ENCODE measurements around the gene SPTSSB.

The SPTSSB gene

DNA sequence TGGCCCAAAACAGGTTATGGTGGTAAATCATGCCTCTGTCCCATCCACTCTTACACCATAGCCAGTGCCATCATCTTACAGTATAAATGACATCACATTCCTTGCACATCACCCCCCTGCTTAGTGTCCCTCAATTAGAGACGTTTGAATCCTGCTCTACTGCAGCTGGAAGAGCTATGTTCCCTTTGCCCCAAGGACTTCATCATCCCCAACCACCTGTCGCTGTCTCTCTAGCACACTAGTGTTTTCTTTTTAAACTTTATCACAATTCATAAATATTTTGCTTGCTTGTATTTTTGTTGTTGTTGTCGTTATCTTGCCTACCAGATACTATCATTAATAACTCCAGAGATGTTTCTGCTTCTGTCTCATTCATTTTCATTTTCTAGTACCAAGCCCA is 28.7 kb downstream of the SPTSSB start:
- DNase-seq (ENCODE audit: low spot score) (no peak), ATAC-seq (ENCODE audit: low read depth) (no peak)
- no peaks in the 10 kb centered on the region for H3K27me3 ChIP-seq (ENCODE audit: insufficient read depth, poor library complexity, severe bottlenecking)
- H3K9me3 ChIP-seq (ENCODE audit: severe bottlenecking) = no peaks in the 10 kb centered on the region
- TF ChIP-seq, protein P1, sequence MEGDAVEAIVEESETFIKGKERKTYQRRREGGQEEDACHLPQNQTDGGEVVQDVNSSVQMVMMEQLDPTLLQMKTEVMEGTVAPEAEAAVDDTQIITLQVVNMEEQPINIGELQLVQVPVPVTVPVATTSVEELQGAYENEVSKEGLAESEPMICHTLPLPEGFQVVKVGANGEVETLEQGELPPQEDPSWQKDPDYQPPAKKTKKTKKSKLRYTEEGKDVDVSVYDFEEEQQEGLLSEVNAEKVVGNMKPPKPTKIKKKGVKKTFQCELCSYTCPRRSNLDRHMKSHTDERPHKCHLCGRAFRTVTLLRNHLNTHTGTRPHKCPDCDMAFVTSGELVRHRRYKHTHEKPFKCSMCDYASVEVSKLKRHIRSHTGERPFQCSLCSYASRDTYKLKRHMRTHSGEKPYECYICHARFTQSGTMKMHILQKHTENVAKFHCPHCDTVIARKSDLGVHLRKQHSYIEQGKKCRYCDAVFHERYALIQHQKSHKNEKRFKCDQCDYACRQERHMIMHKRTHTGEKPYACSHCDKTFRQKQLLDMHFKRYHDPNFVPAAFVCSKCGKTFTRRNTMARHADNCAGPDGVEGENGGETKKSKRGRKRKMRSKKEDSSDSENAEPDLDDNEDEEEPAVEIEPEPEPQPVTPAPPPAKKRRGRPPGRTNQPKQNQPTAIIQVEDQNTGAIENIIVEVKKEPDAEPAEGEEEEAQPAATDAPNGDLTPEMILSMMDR (IDR thresholded peaks at IDR 0.05; ENCODE audit: poor library complexity, severe bottlenecking) = no peak
- no peak overlapping the region for H3K4me3 ChIP-seq (ENCODE audit: severe bottlenecking)
- H3K4me1 ChIP-seq (ENCODE audit: insufficient read depth, poor library complexity, severe bottlenecking) = no peaks in the 10 kb centered on the region
- no peaks in the 10 kb centered on the region for H3K36me3 ChIP-seq (ENCODE audit: low read depth)
- H3K27ac ChIP-seq (ENCODE audit: poor library complexity, severe bottlenecking) = no peak overlapping the region

DNA sequence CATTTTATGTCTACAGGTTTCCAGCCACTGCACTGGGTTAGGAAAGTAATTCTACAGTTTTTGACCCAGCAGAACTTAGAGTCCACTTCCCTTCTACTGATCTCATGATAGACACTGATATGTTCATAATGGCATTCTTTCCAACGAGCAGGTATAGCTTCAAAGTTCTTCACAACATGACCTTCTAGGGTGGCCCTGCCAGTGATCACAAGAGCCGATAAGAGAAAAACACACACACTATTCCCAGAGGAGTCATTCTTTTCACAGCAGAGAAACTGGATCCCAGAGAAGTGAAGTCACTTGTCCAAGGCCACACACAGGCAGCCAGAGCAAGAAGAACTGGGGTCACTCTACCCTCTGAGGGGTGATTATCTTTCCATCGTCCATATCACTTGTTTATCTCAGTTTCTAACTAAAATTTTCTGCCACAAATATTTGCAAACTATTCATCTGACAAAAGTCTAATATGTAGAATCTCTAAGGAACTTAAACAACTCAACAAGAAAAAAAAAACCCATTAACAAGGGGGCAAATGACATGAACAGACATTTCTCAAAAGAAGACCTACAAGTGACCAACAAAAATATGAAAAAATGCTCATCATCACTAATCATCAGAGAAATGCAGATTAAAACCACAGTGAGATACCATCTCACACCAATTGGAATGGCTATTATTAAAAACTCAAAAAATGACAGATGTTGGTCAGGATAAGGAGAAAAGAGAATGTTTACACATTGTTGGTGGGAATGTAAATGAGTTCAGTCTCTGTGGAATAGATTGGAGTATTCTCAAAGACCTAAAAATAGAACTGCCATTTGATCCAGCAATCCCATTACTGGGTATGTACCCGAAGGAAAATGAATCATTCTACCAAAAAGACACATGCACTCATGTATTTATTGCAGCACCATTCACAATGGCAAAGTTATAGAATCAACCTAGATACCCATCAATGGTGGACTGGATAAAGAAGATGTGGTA is 31.5 kb downstream of the SPTSSB start:
- Histone ChIP-seq H3K4me1 (ENCODE audit: insufficient read depth, poor library complexity, severe bottlenecking) (no peaks in the 10 kb centered on the region), H3K9me3 (ENCODE audit: severe bottlenecking) (no peaks in the 10 kb centered on the region), H3K27me3 (ENCODE audit: insufficient read depth, poor library complexity, severe bottlenecking) (no peaks in the 10 kb centered on the region), H3K27ac (ENCODE audit: poor library complexity, severe bottlenecking) (no peak overlapping the region), H3K4me3 (ENCODE audit: severe bottlenecking) (no peak overlapping the region), H3K36me3 (ENCODE audit: low read depth) (no peaks in the 10 kb centered on the region)
- no peak for DNase-seq (ENCODE audit: low spot score)
- no peak for ATAC-seq (ENCODE audit: low read depth)
- TF ChIP-seq, protein P1 (IDR thresholded peaks at IDR 0.05; ENCODE audit: poor library complexity, severe bottlenecking) = no peak

DNA sequence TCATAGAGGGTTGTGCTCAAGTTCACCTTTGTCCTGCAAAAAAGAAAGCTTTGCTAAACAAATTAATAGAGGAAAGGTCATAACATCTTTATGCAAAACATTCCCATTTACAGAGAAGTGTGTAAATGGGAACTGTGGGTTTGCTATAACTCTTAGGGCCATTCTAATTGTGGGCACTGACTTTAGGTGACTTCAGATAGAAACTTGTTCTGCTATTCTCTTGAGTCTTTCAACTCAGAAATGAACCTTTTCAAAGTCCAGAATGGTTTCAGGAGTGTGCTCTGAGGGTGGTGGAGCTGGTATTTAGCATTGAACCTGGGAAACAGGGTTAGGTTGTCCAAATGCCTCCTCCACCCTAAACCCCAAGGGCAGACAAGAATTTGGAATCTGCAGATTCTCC is 34.0 kb downstream of the SPTSSB start:
- ATAC-seq (ENCODE audit: low read depth) (no peak), DNase-seq (ENCODE audit: low spot score) (no peak)
- Histone ChIP-seq H3K27me3 (ENCODE audit: insufficient read depth, poor library complexity, severe bottlenecking) (no peaks in the 10 kb centered on the region), H3K9me3 (ENCODE audit: severe bottlenecking) (no peaks in the 10 kb centered on the region), H3K36me3 (ENCODE audit: low read depth) (no peaks in the 10 kb centered on the region), H3K27ac (ENCODE audit: poor library complexity, severe bottlenecking) (no peak overlapping the region), H3K4me3 (ENCODE audit: severe bottlenecking) (no peak overlapping the region), H3K4me1 (ENCODE audit: insufficient read depth, poor library complexity, severe bottlenecking) (no peaks in the 10 kb centered on the region)
- TF ChIP-seq, protein P1 (IDR thresholded peaks at IDR 0.05; ENCODE audit: poor library complexity, severe bottlenecking) = no peak

DNA sequence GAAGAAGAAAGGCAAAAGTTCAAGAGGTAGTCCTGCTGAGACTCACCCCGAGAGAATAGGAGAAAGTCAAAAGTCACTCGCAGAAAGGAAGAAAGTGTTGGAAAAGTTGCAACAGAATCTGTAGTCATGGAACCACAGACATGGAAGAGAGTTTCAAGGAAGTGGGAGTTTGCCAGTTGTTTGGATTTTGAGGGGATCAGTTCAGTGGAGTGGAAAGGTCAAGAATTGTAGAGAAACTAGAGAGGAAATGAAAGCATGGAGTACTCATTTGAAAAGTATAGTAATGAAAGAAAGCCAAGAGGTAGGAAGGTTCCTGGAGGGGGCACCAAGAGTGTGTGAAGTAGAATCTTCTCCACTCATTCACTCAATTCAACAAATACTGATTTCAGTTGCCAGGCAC is 34.7 kb downstream of the SPTSSB start:
- Histone ChIP-seq H3K4me3 (ENCODE audit: severe bottlenecking) (no peak overlapping the region), H3K36me3 (ENCODE audit: low read depth) (no peaks in the 10 kb centered on the region), H3K4me1 (ENCODE audit: insufficient read depth, poor library complexity, severe bottlenecking) (no peaks in the 10 kb centered on the region), H3K9me3 (ENCODE audit: severe bottlenecking) (no peaks in the 10 kb centered on the region), H3K27me3 (ENCODE audit: insufficient read depth, poor library complexity, severe bottlenecking) (no peaks in the 10 kb centered on the region), H3K27ac (ENCODE audit: poor library complexity, severe bottlenecking) (no peak overlapping the region)
- ATAC-seq (ENCODE audit: low read depth) = no peak
- DNase-seq (ENCODE audit: low spot score) = no peak
- TF ChIP-seq, protein P1 (IDR thresholded peaks at IDR 0.05; ENCODE audit: poor library complexity, severe bottlenecking) = no peak

DNA sequence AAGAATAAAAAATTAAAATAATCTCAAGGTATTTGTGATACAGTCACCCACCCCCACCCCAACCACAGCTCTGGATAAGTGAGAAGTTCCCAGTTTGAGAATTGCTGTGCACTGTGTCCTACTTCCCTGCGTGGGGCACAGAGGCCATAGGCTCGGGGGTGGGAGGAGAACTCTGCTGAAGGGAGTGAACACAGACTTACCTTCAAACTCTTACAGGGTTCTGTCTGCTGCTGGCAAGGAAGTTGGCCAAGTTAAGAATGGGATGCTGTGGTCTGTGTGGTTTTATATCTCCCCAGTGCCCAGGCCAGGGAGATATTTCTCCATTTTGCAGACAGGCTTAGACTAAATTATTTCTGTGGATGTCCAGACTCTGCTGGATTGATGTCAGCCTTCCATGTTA is 37.6 kb downstream of the SPTSSB start:
- H3K27ac ChIP-seq (ENCODE audit: poor library complexity, severe bottlenecking) = no peak overlapping the region
- no peak for DNase-seq (ENCODE audit: low spot score)
- H3K36me3 ChIP-seq (ENCODE audit: low read depth) = no peaks in the 10 kb centered on the region
- no peaks in the 10 kb centered on the region for H3K4me1 ChIP-seq (ENCODE audit: insufficient read depth, poor library complexity, severe bottlenecking)
- TF ChIP-seq, protein P1 (IDR thresholded peaks at IDR 0.05; ENCODE audit: poor library complexity, severe bottlenecking) = no peak
- no peaks in the 10 kb centered on the region for H3K9me3 ChIP-seq (ENCODE audit: severe bottlenecking)
- H3K27me3 ChIP-seq (ENCODE audit: insufficient read depth, poor library complexity, severe bottlenecking) = no peaks in the 10 kb centered on the region
- H3K4me3 ChIP-seq (ENCODE audit: severe bottlenecking) = no peak overlapping the region
- no peak for ATAC-seq (ENCODE audit: low read depth)

Data from RWPE2 (cell line).